HUES64 (cell line): Measurements from ENCODE around the gene OR52B6.
"Not testable (repeated sequence)": the region's sequence is repeated elsewhere in the genome, so short reads cannot be mapped to it uniquely, and the experiment has no call there.

ENCODE experiments used
- H3K27ac ChIP-seq: 2 replicates; pipeline ENCODE4 v1.7.0; 2013; ENCODE audit warnings: low read depth, low read length, inconsistent platforms
- H3K27me3 ChIP-seq: 2 replicates; pipeline ENCODE4 v1.6.1; 2013; ENCODE audit warnings: mild to moderate bottlenecking, low read length; ENCODE audit not compliant: insufficient read depth
- H3K36me3 ChIP-seq: 2 replicates; pipeline ENCODE4 v1.6.1; 2013; ENCODE audit warnings: mild to moderate bottlenecking, low read length; ENCODE audit not compliant: insufficient read depth
- H3K4me1 ChIP-seq: 2 replicates; pipeline ENCODE4 v1.6.1; 2013; ENCODE audit warnings: mild to moderate bottlenecking, low read length, moderate library complexity; ENCODE audit not compliant: insufficient read depth
- H3K4me3 ChIP-seq: 2 replicates; pipeline ENCODE4 v1.5.1; 2013; ENCODE audit warnings: mild to moderate bottlenecking, low read length, moderate library complexity
- H3K9ac ChIP-seq: 2 replicates; pipeline ENCODE4 v1.6.1; 2013; ENCODE audit warnings: mild to moderate bottlenecking, low read depth, low read length
- H3K9me3 ChIP-seq: 2 replicates; pipeline ENCODE4 v1.6.1; 2013; ENCODE audit warnings: low read depth, low read length; ENCODE audit not compliant: insufficient read depth
- WGBS: fragments of 150-250, 120-280 bp; methylation state at CpG from one replicate; pipeline ENCODE4 v1.1.7; 2013; ENCODE audit warnings: missing lambda C conversion rate; 5-methylcytosine and 5-hydroxymethylcytosine counted together

Gene OR52B6

GRCh38 chr11:5557751-5558150 lies 22.9 kb upstream of the OR52B6 start:
- no peak overlapping the region for H3K4me3 ChIP-seq
- WGBS: 68% methylated on average over 3 of the region's 3 CpGs
- no peak overlapping the region for H3K9ac ChIP-seq
- H3K36me3 ChIP-seq: no peaks in the 10 kb centered on the region
- H3K27me3 ChIP-seq: no peaks in the 10 kb centered on the region
- no peak overlapping the region for H3K27ac ChIP-seq
- peaks cover 12% of the 10 kb centered on the region; the same call in 1 of the 2 replicates for H3K4me1 ChIP-seq
- no peaks in the 10 kb centered on the region for H3K9me3 ChIP-seq

GRCh38 chr11:5564259-5565019 lies 16.2 kb upstream of the OR52B6 start:
- no peak overlapping the region for H3K4me3 ChIP-seq
- H3K9ac ChIP-seq: no peak overlapping the region
- no peaks in the 10 kb centered on the region for H3K36me3 ChIP-seq
- WGBS: 89% methylated on average over 1 of the region's 1 CpG
- no peak overlapping the region for H3K27ac ChIP-seq
- no peaks in the 10 kb centered on the region for H3K4me1 ChIP-seq
- no peaks in the 10 kb centered on the region for H3K27me3 ChIP-seq
- no peaks in the 10 kb centered on the region for H3K9me3 ChIP-seq

GRCh38 chr11:5574654-5575053 lies 6.0 kb upstream of the OR52B6 start:
- no peak overlapping the region for H3K4me3 ChIP-seq
- no peak overlapping the region for H3K9ac ChIP-seq
- no peaks in the 10 kb centered on the region for H3K4me1 ChIP-seq
- no peak overlapping the region for H3K27ac ChIP-seq
- no peaks in the 10 kb centered on the region for H3K27me3 ChIP-seq
- no peaks in the 10 kb centered on the region for H3K36me3 ChIP-seq
- H3K9me3 ChIP-seq: no peaks in the 10 kb centered on the region
- WGBS: 90% methylated on average over 2 of the region's 2 CpGs

- Histone ChIP-seq H3K36me3 (no peaks in the 10 kb centered on the region), H3K4me1 (no peaks in the 10 kb centered on the region), H3K4me3 (no peak overlapping the region), H3K9ac (no peak overlapping the region), H3K27me3 (no peaks in the 10 kb centered on the region), H3K27ac (no peak overlapping the region), H3K9me3 (no peaks in the 10 kb centered on the region)
- 78% methylated on average over 4 of the region's 4 CpGs for WGBS
Observed at GRCh38 chr11:5575152-5575551, 5.5 kb upstream of the OR52B6 start.

- Histone ChIP-seq H3K27ac (no peak overlapping the region), H3K36me3 (no peaks in the 10 kb centered on the region), H3K27me3 (no peaks in the 10 kb centered on the region), H3K9ac (no peak overlapping the region), H3K4me3 (no peak overlapping the region), H3K4me1 (no peaks in the 10 kb centered on the region), H3K9me3 (no peaks in the 10 kb centered on the region)
Observed at GRCh38 chr11:5577101-5577500, 3.6 kb upstream of the OR52B6 start.

GRCh38 chr11:5581014-5581413 lies 337 bp downstream of the OR52B6 start:
- H3K36me3 ChIP-seq: no peaks in the 10 kb centered on the region

GRCh38 chr11:5584458-5584857 lies 3.8 kb downstream of the OR52B6 start:
- not testable (repeated sequence) for H3K4me1 ChIP-seq, H3K27me3 ChIP-seq, H3K9ac ChIP-seq, H3K9me3 ChIP-seq, H3K36me3 ChIP-seq, H3K27ac ChIP-seq, H3K4me3 ChIP-seq
- 94% methylated on average over 5 of the region's 5 CpGs for WGBS

More at GRCh38 chr11:5581014-5581413, 337 bp downstream of the OR52B6 start:
- H3K4me3 ChIP-seq: no peak overlapping the region
- H3K4me1 ChIP-seq: no peaks in the 10 kb centered on the region
- H3K9me3 ChIP-seq: no peaks in the 10 kb centered on the region
- H3K27me3 ChIP-seq: no peaks in the 10 kb centered on the region
- H3K27ac ChIP-seq: no peak overlapping the region
- WGBS: 96% methylated on average over 4 of the region's 4 CpGs
- no peak overlapping the region for H3K9ac ChIP-seq

- not testable (repeated sequence) for H3K4me1 ChIP-seq, H3K9me3 ChIP-seq, H3K27me3 ChIP-seq, H3K9ac ChIP-seq, H3K27ac ChIP-seq, H3K36me3 ChIP-seq, H3K4me3 ChIP-seq
- WGBS: 98% methylated on average over 31 of the region's 31 CpGs
Observed at GRCh38 chr11:5589906-5590305, 9.2 kb downstream of the OR52B6 start.

- no peak overlapping the region for H3K27ac ChIP-seq
- no peak overlapping the region for H3K4me3 ChIP-seq
- no peaks in the 10 kb centered on the region for H3K36me3 ChIP-seq
- WGBS: 93% methylated on average over 3 of the region's 3 CpGs
- no peak overlapping the region for H3K9ac ChIP-seq
- no peaks in the 10 kb centered on the region; the same call in 1 of the 2 replicates for H3K4me1 ChIP-seq
- H3K27me3 ChIP-seq: no peaks in the 10 kb centered on the region
- no peaks in the 10 kb centered on the region for H3K9me3 ChIP-seq
Observed at GRCh38 chr11:5591613-5592012, 10.9 kb downstream of the OR52B6 start.

- no peak overlapping the region for H3K9ac ChIP-seq
- 95% methylated on average over 5 of the region's 5 CpGs for WGBS
- H3K4me3 ChIP-seq: no peak overlapping the region
- no peaks in the 10 kb centered on the region for H3K9me3 ChIP-seq
- H3K36me3 ChIP-seq: no peaks in the 10 kb centered on the region
- H3K4me1 ChIP-seq: peaks cover 5% of the 10 kb centered on the region
- no peak overlapping the region for H3K27ac ChIP-seq
- no peaks in the 10 kb centered on the region for H3K27me3 ChIP-seq
Observed at GRCh38 chr11:5592615-5593014, 11.9 kb downstream of the OR52B6 start.

- Histone ChIP-seq H3K9ac (no peak overlapping the region), H3K36me3 (no peaks in the 10 kb centered on the region), H3K4me1 (peaks cover 10% of the 10 kb centered on the region), H3K4me3 (no peak overlapping the region), H3K27ac (no peak overlapping the region), H3K9me3 (no peaks in the 10 kb centered on the region), H3K27me3 (no peaks in the 10 kb centered on the region)
- no CpG with 5 or more reads among the region's 1 CpG for WGBS
Observed at GRCh38 chr11:5593146-5593545, 12.5 kb downstream of the OR52B6 start.
